Ectodermal cell (in vitro differentiated cells): ENCODE results near the gene FADS2.

ENCODE experiments used
- H3K27ac ChIP-seq: 2 replicates; pipeline ENCODE4 v1.7.0; 2013; ENCODE audit warnings: mild to moderate bottlenecking, low read depth, low read length; ENCODE audit not compliant: insufficient read depth, poor library complexity, severe bottlenecking
- H3K27me3 ChIP-seq: 2 replicates; pipeline ENCODE4 v1.7.0; 2013; ENCODE audit warnings: mild to moderate bottlenecking, low read length; ENCODE audit not compliant: insufficient read depth, control insufficient read depth, poor library complexity, severe bottlenecking
- H3K36me3 ChIP-seq: one replicate; pipeline ENCODE4 v1.7.0; 2013; ENCODE audit warnings: low read length; ENCODE audit not compliant: control insufficient read depth, insufficient read depth
- H3K4me1 ChIP-seq: one replicate; pipeline ENCODE4 v1.7.0; 2013; ENCODE audit warnings: low read length; ENCODE audit not compliant: control insufficient read depth, insufficient read depth
- H3K4me3 ChIP-seq: 2 replicates; pipeline ENCODE4 v1.7.0; 2013; ENCODE audit warnings: low read depth, low read length, control low read depth; ENCODE audit not compliant: insufficient read depth
- H3K9me3 ChIP-seq: 2 replicates; pipeline ENCODE4 v1.7.0; 2013; ENCODE audit warnings: mild to moderate bottlenecking, low read length, moderate library complexity; ENCODE audit not compliant: control insufficient read depth
- WGBS, 2 experiments: methylation state at CpG; one replicate each; pipeline ENCODE4 v1.1.7; 2013; ENCODE audit warnings: missing lambda C conversion rate in 2 of 2; 5-methylcytosine and 5-hydroxymethylcytosine counted together

The FADS2 gene

DNA sequence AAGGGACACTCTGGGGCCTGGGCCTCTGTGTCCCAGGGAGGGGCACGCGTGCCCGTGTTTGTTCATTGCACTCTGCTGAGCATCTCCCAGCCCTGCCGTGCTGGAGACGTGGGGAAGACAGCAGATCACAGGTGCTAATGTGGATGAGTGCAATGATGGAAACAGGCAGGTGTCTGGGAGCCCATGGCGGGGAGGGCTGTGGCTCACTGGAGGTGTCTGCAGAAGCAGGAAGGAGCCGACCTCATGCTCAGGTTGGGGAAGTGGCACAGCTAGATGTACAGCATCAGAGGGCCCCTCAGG is 43.6 kb upstream of the FADS2 start:
- Histone ChIP-seq H3K36me3 (peaks cover 40% of the 10 kb centered on the region), H3K9me3 (no peaks in the 10 kb centered on the region), H3K4me1 (no peaks in the 10 kb centered on the region), H3K4me3 (no peak overlapping the region), H3K27ac (no peak overlapping the region), H3K27me3 (no peaks in the 10 kb centered on the region)
- WGBS, 2 experiments: 92 to 93% methylated on average over 7 of the region's 7 CpGs

DNA sequence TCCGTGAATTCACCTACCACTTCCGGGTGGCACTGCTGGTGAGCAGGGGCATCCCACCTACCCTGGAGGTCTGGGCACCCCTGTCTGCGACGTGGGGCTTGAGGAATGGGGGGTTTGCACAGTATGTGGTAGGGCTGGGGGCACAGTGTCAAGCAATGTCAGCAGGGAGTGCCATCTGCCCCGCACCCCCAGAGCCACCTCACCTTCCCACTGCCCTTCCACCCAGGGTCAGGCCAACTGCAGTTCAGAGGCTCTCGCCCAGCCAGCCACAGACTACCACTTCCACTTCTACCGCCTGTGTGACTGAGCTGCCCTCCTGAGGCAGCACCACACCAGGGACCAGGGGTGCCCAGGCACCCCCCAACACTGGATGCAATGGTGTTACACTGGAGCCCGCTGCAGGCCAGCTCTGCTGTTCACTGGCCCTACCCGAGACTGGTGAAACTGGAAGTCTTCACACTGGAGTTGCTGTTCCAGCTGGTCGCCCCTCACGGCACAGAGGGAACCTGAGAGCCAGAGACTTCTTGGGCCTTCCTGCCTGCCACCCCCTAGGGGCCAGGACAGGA is 42.2 kb upstream of the FADS2 start:
- Histone ChIP-seq H3K27me3 (no peaks in the 10 kb centered on the region), H3K27ac (no peak overlapping the region), H3K4me1 (no peaks in the 10 kb centered on the region), H3K9me3 (no peaks in the 10 kb centered on the region), H3K36me3 (peaks cover 51% of the 10 kb centered on the region), H3K4me3 (no peak overlapping the region)
- WGBS, 2 experiments: 94 to 95% methylated on average over 11 of the region's 11 CpGs

DNA sequence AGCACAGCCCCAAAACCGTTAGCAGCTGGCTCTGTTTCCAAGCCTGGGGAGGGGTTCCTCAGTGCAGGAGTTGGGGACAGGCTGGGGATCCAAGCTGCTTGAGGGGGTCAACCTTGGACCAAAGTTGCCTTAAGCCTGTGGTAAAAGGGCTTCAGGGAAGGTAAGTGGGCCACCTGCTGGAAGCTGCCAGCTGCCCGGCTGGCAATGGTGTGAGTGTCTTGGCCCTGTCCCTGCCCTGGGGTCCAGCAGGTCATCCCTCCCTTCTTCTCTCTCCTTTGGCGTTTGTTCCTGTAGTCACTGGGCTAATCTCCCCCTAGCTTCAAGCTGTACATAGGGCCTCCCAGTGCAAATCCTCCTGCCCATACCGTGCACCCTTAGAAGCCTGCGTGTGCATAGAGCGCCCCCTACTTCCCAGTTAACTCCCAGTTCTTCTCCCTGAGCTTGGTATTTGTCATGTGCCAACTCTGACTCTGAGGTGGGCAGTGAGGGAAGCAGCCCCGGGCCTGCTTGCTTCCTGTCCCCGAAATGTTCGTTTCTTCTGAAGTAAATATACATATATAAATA is 40.1 kb upstream of the FADS2 start:
- Histone ChIP-seq H3K27me3 (no peaks in the 10 kb centered on the region), H3K9me3 (no peaks in the 10 kb centered on the region), H3K27ac (no peak overlapping the region), H3K4me1 (peaks cover 9% of the 10 kb centered on the region), H3K4me3 (no peak overlapping the region), H3K36me3 (peaks cover 51% of the 10 kb centered on the region)
- WGBS, 2 experiments: 67 to 73% methylated on average over 6 to 9 of the region's 9 CpGs

DNA sequence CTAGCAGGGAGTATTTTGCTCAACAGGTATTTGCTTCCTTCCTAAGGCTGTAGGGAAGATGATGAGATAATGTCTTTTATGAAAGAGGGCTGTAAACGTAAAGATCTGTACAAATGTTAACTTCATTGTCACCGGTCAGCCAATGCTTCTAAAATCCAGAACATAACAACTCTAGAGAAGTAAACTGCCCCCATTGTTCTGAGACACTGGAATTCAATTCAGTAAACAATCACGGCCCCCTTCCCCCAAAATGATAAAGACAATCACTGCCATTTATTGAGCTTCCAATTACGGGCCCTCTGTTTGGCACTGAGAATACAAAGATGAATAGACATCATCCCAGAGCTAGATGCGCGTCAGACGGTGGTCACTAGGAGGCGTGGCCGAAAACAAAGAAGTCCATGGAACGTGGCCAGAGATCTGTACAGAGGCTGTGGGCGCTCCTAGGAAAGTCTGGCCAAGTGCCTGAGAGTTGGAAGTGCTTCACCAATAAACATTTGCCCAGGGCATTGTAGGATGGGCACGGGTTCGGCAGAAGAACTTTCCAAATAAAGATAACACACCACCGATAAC is 36.3 kb upstream of the FADS2 start:
- Histone ChIP-seq H3K4me1 (peaks cover 9% of the 10 kb centered on the region), H3K9me3 (no peaks in the 10 kb centered on the region), H3K27ac (peak overlapping the region; percentile 98), H3K36me3 (peaks cover 45% of the 10 kb centered on the region), H3K4me3 (peak overlapping the region; percentile 99), H3K27me3 (no peaks in the 10 kb centered on the region)
- 12 to 14% methylated on average over 14 of the region's 14 CpGs for WGBS, 2 experiments

DNA sequence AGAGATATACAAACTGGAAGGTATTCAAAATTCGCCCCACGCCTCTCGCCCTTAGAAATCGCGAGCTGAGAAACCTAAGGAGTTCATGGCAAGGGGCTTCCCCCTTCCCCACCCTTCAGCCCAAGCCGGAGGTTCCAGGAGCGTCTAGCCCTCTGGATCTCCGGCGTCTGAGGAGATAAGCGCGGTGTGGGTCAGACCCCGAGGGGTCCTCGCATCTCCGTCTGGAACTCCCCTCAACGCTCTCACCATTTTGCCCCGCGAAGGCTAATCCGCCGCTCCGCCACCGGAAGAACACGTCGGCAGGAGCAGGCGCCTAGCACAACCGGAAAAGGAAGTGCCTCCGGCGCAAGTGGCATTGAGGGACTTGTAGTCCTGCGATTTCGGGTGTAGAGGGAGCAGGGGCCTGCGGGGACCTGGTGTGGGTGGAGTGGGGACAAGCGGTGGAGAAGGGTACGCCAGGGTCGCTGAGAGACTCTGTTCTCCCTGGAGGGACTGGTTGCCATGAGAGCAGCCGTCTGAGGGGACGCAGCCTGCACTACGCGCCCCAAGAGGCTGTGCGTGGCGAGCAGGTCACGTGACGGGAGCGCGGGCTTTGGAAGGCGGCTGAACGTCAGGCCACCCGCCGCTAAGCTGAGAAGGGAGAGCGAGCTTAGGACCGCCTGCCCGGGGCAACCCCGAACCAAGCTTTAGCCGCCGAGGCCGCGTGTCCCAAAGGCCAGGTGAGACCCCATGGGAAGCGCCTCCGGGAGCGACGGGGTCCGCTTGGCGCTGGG is 35.6 kb upstream of the FADS2 start, which contains the start of the genes FEN1 and TMEM258:
Gene FEN1 (plus strand): TSS at position 602 of the 773 bp plus-strand sequence. CDS start 2,451 bp downstream, outside the sequence.
Gene TMEM258 (minus strand): TSS at position 290 of the 773 bp plus-strand sequence. CDS start 41 bp downstream, at position 249.
- H3K36me3 ChIP-seq: peaks cover 41% of the 10 kb centered on the region
- WGBS, 2 experiments: 0% methylated on average over 61 of the region's 61 CpGs

DNA sequence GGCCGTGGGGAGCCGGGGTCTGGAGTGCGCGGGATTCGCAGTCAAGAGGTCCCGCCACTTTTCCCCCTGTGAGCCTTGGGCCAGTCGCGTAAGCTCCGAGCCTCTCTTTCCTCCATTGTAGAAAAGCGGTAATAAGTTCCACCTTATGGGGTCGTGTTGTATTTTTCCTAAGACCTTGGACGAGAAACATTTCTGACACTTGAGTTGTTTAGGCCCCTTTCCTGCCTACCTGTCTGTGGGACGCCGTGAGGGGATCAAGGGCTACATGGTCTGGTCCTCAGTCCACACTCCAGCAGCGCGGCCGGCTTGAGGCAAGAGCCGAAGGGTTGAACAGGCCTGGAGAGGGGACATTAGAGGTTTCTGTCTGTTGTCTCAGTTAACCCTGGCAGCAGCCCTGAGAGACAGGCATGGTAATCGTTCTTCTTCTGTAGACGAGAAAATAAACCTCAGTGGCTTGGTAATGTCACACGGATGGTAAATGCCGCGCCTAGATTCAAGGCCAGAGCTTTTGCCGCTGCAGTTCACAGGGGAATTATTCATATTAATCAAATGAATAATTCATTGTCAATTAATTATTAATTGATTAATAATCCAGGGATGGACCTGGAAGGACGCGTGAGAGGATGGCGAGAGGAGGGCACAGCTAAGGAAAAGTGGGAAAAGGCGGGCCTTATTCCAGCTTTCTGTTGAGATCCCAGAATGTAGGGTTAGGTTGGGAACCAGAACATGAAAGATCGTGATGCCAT is 34.8 kb upstream of the FADS2 start:
- no peaks in the 10 kb centered on the region for H3K27me3 ChIP-seq
- H3K4me1 ChIP-seq: peaks cover 9% of the 10 kb centered on the region
- H3K9me3 ChIP-seq: no peaks in the 10 kb centered on the region
- H3K36me3 ChIP-seq: peaks cover 36% of the 10 kb centered on the region
- H3K4me3 ChIP-seq: peak overlapping the region; percentile 99
- peak overlapping the region; percentile 98 for H3K27ac ChIP-seq
- WGBS, 2 experiments: 7 to 8% methylated on average over 29 of the region's 29 CpGs

More for the DNA sequence above, 35.6 kb upstream of the FADS2 start, which contains the start of the genes FEN1 and TMEM258:
- Histone ChIP-seq H3K9me3 (no peaks in the 10 kb centered on the region), H3K4me3 (peak within 1 kb of the TSS; percentile 99), H3K4me1 (peaks cover 9% of the 10 kb centered on the region), H3K27me3 (no peaks in the 10 kb centered on the region), H3K27ac (peak within 1 kb of the TSS; percentile 98)

DNA sequence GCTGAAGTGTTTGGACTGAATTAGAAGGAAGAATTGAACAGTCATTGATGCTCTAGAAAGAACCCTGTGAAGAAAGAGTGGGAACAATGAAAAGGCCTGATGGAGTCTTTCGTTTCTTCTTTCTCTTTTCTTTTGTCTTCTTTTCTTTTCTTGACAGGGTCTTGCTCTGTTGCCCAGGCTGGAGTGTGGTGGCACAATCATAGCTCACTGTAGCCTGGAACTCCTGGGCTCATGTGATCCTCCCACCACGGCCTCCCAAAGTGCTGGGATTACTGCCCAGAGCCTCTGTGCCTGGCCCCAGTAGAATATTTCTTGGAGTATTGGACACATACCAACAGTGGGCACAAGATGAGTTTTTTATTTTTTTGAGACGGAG is 34.3 kb upstream of the FADS2 start:
- peaks cover 32% of the 10 kb centered on the region for H3K36me3 ChIP-seq
- H3K4me3 ChIP-seq: peak overlapping the region; percentile 99
- 86 to 87% methylated on average over 3 of the region's 3 CpGs for WGBS, 2 experiments
- H3K4me1 ChIP-seq: peaks cover 9% of the 10 kb centered on the region
- no peak overlapping the region for H3K27ac ChIP-seq
- no peaks in the 10 kb centered on the region for H3K9me3 ChIP-seq
- no peaks in the 10 kb centered on the region for H3K27me3 ChIP-seq

DNA sequence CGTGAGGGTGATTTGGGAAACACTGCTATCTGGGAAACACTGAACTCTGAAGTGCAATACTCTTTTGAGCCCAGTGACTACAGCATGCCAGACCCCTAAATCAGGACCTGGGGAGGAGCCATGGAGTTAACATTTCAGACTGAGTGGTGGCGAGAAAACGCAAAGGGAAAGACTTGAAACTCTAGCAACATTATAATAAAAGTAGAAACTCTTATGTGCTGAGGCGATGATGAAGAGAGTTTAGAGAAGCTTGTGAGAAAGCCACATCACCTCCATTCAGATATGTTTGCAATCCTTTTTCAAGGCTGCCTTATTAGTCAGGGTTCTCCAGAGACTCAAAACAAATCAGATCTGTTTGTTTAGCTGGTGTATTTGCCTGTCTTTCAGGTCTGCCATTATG is 33.5 kb upstream of the FADS2 start:
- Histone ChIP-seq H3K27me3 (no peaks in the 10 kb centered on the region), H3K27ac (no peak overlapping the region), H3K9me3 (no peaks in the 10 kb centered on the region), H3K36me3 (peaks cover 24% of the 10 kb centered on the region), H3K4me3 (no peak overlapping the region), H3K4me1 (peaks cover 9% of the 10 kb centered on the region)
- WGBS, 2 experiments: 96 to 98% methylated on average over 4 of the region's 4 CpGs

DNA sequence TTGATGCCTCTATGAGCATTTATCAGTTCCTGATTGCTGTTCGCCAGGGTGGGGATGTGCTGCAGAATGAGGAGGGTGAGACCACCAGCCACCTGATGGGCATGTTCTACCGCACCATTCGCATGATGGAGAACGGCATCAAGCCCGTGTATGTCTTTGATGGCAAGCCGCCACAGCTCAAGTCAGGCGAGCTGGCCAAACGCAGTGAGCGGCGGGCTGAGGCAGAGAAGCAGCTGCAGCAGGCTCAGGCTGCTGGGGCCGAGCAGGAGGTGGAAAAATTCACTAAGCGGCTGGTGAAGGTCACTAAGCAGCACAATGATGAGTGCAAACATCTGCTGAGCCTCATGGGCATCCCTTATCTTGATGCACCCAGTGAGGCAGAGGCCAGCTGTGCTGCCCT is 32.6 kb upstream of the FADS2 start:
- no peaks in the 10 kb centered on the region for H3K9me3 ChIP-seq
- H3K36me3 ChIP-seq: peaks cover 18% of the 10 kb centered on the region
- no peak overlapping the region for H3K4me3 ChIP-seq
- H3K27ac ChIP-seq: no peak overlapping the region
- no peaks in the 10 kb centered on the region for H3K27me3 ChIP-seq
- peaks cover 9% of the 10 kb centered on the region for H3K4me1 ChIP-seq
- WGBS, 2 experiments: 95 to 97% methylated on average over 12 of the region's 12 CpGs
